Left ventricle myocardium inferior (tissue), 1 donor: ENCODE measurements around the gene TRIM14. TPM values are rescaled to one million over a fixed set of nuclear protein-coding genes. Genes with fewer than 3 reads are reported as not detected.

ENCODE experiments used
- DNase-seq: peaks from one replicate; pipeline ENCODE4 v3.0.0-alpha.2; 2020
- H3K27ac ChIP-seq: fragments of 200-600 bp; replicated peaks from 2 replicates; pipeline ENCODE4 v1.8.0; 2021
- H3K27me3 ChIP-seq: fragments of 200-600 bp; 2 replicates; pipeline ENCODE4 v1.8.0; 2021; ENCODE audit warnings: low read depth
- H3K36me3 ChIP-seq: fragments of 200-600 bp; 2 replicates; pipeline ENCODE4 v1.8.0; 2021
- H3K4me1 ChIP-seq: fragments of 200-600 bp; 2 replicates; pipeline ENCODE4 v1.8.0; 2021
- H3K4me3 ChIP-seq: fragments of 200-600 bp; 2 replicates; pipeline ENCODE4 v1.8.0; 2021; ENCODE audit warnings: mild to moderate bottlenecking, moderate library complexity
- H3K9me3 ChIP-seq: fragments of 200-600 bp; replicated peaks from 2 replicates; pipeline ENCODE4 v1.8.0; 2021
- CTCF ChIP-seq: fragments of 200-600 bp; IDR thresholded peaks from 2 replicates; pipeline ENCODE4 v1.8.0; 2021; ENCODE audit warnings: antibody characterized with exemption, mild to moderate bottlenecking, borderline replicate concordance
- intact Hi-C: fragments of 100-400 bp; cut with micrococcal nuclease; formaldehyde crosslinking; loops from one replicate; pipeline ENCODE4 v1.11.0; 2022
- total RNA-seq: library from RNA; stranded (reverse); fragmentation: NEBNext Ultra II Directional; extraction: Animal tissue kit (Norgen Biotek cat#: 25700); gene quantifications from one replicate; pipeline ENCODE4 v1.2.1, GENCODE V29; 2021
- donor health status: DM: no; HTN: yes; CAD: no; lungs with severe emphysema.

TRIM14 gene
- total RNA-seq, 1 donor from 2014 or later, result 4.1 TPM

- Histone ChIP-seq H3K9me3 (no peaks in the 10 kb centered on the region), H3K36me3 (no peaks in the 10 kb centered on the region), H3K27me3 (peaks cover 8% of the 10 kb centered on the region), H3K4me1 (no peaks in the 10 kb centered on the region), H3K4me3 (no peak overlapping the region), H3K27ac (no peak overlapping the region)
- no peak for TF ChIP-seq CTCF
- no peak for DNase-seq
- intact Hi-C loops, result no loop called here
Observed at GRCh38 chr9:98159790-98160189, 40.8 kb upstream of the TRIM14 start.

- intact Hi-C loops, result no loop called here
- H3K36me3 ChIP-seq, result no peaks in the 10 kb centered on the region
- no peak for TF ChIP-seq CTCF
Observed at GRCh38 chr9:98159301-98159700, 40.3 kb upstream of the TRIM14 start.

DNA sequence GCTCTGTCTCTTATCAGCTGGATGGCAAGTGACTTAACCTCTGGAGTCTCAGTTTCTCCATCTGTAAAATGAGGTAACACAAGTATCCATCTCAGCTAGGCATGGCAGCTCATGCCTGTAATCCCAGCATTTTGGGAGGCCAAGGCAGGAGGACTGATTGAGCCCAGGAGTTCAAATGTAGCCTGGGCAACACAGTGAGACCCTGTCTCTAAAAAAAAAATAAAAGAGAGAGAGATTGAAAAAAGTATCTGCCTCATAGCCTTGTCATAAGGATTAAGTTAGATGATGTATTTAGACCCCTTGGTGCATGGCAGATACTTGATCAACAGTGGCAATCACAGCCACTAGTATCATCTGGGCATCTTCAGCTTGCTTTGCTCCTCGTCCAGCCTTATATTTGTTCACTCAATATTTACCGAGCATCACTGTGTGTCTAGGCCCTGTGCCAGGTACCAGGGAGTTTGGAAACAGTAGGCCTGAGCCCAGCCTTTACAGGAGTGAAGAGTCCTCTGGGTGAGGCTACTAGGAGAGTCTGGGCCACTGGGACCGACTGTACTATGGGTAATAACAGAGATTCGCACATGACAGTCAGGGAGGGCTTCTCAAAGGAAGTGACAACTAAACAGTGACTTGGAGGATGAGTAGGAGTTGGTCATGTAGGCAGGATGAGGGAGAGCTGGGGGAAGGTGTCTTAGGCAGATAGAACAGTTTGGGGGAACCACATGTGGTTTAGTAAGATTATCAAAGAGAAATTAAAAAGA lies 39.2 kb upstream of the TRIM14 start:
- no peak for DNase-seq
- peaks cover 8% of the 10 kb centered on the region for H3K27me3 ChIP-seq
- no peaks in the 10 kb centered on the region for H3K9me3 ChIP-seq
- intact Hi-C loops, result no loop called here
- no peaks in the 10 kb centered on the region for H3K36me3 ChIP-seq
- H3K27ac ChIP-seq, result no peak overlapping the region
- no peak overlapping the region for H3K4me3 ChIP-seq
- TF ChIP-seq CTCF, result no peak
- H3K4me1 ChIP-seq, result no peaks in the 10 kb centered on the region

More at GRCh38 chr9:98159301-98159700, 40.3 kb upstream of the TRIM14 start:
- Histone ChIP-seq H3K27me3 (peaks cover 8% of the 10 kb centered on the region), H3K9me3 (no peaks in the 10 kb centered on the region), H3K4me3 (no peak overlapping the region), H3K27ac (no peak overlapping the region), H3K4me1 (no peaks in the 10 kb centered on the region)
- no peak for DNase-seq

DNA sequence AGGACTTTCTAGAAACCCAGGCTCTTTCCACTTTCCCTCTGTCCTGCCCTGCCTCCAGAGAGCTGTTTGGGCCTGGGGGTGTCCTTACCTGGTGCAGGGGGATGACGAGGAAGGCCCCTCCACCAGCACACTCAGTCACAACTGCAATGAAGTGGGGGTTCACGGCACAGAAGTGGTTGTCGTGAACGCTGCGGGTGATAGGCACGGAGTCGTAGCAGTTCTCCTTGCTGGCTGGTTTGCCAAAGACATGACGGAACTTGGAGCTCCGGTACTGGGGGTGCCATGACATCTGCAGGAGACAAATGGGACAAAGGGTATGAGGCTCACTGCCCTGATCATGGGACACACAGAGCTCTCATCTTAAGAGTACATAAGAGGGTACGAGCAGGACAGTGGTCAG lies 38.4 kb upstream of the TRIM14 start:
- no peak for TF ChIP-seq CTCF
- DNase-seq, result no peak
- Histone ChIP-seq H3K36me3 (no peaks in the 10 kb centered on the region), H3K27ac (no peak overlapping the region), H3K4me3 (no peak overlapping the region), H3K9me3 (peaks cover under 1% of the 10 kb centered on the region), H3K27me3 (peaks cover 8% of the 10 kb centered on the region), H3K4me1 (no peaks in the 10 kb centered on the region)
- intact Hi-C loops, result no loop called here

DNA sequence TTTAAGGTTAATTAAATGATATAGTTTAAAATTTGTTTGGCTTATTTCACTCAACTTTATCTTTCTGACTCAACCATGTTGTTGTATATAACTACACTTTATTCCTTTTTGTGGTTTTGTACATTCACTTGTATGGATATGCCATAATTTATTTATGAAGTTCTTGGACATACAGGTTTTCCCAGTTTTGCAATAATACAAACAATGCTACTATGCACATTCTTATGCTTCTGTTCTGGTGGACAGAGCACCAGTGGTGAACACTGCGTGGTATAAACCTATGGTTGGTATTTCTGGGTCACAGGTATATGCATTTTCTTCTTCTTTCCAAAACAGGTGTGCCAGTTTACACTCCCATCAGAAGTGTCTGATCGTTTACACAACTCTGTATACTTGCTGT lies 35.7 kb upstream of the TRIM14 start:
- DNase-seq, result no peak

More for the DNA sequence above, 35.7 kb upstream of the TRIM14 start:
- no peaks in the 10 kb centered on the region for H3K36me3 ChIP-seq
- no peaks in the 10 kb centered on the region for H3K4me1 ChIP-seq
- no peak overlapping the region for H3K4me3 ChIP-seq
- peaks cover 10% of the 10 kb centered on the region for H3K9me3 ChIP-seq
- no peak overlapping the region for H3K27ac ChIP-seq
- no peak for TF ChIP-seq CTCF
- peaks cover 2% of the 10 kb centered on the region for H3K27me3 ChIP-seq
- intact Hi-C loops, result no loop called here
